Superior temporal gyrus (tissue), 1 donor: Measurements from ENCODE around the gene CROCC.
"Not testable (repeated sequence)": the region's sequence is repeated elsewhere in the genome, so short reads cannot be mapped to it uniquely, and the experiment has no call there.

Experiments
- DNase-seq: peaks from one replicate; pipeline ENCODE4 v3.0.0-alpha.2; 2016; ENCODE audit errors: extremely low spot score

The CROCC gene

DNA sequence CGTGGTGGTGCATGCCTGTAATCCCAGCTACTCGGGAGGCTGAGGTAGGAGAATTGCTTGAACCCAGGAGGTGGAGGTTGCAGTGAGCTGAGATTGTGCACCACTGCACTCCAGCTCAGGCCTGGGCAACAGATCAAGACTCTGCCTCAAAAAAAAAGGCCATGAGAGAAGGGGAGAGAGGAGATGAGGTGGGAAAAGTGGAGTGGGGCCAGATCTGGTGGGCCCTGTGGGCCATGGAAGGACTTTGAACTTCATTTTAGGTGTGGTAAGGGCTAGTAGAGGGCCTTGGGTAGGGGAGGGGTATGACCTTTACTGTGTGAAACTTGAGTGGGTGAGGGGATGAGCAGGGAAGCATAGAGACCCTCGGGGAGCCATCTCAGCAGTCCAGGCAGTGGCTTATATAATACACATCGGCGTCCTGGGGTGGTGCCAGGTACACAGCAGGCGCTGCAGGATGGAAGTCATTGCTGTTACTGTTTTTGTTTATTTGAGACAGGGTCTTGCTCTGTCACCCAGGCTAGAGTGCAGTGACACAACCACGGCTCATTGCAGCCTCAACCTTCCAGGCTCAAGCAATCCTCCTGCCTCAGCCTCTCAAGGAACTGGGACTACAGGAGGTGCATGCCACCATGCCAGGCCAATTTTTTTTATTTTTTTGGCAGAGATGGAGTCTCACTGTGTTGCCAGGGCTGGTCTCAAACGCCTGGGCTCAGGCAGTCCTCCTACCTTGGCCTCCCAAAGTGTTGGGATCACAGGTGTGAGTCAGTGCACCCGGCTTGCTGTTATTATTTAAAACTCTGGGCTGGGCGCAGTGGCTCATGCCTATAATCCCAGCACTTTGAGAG lies 5.5 kb upstream of the CROCC start:
- DNase-seq, result not testable (repeated sequence)

DNA sequence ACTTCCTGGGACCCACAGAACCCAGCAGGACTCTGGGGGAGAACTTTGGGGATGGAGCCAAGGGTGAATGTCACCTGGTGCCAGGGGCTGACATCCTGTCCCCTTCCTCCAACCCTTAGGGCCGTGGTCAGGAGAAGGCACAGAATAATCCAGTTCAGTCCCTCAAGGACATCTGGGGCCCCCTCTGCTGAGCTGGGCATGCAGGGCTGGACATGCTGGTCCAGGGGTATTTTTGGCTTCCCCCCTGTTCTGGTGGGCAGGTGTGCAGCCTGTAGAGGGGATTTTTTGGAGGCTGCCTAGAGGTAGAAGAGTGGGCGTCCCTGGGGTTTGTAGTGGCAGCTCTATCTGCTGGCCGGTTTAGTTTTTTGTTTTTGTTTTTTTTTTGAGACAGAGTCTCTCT lies 3.4 kb upstream of the CROCC start:
- no peak for DNase-seq

DNA sequence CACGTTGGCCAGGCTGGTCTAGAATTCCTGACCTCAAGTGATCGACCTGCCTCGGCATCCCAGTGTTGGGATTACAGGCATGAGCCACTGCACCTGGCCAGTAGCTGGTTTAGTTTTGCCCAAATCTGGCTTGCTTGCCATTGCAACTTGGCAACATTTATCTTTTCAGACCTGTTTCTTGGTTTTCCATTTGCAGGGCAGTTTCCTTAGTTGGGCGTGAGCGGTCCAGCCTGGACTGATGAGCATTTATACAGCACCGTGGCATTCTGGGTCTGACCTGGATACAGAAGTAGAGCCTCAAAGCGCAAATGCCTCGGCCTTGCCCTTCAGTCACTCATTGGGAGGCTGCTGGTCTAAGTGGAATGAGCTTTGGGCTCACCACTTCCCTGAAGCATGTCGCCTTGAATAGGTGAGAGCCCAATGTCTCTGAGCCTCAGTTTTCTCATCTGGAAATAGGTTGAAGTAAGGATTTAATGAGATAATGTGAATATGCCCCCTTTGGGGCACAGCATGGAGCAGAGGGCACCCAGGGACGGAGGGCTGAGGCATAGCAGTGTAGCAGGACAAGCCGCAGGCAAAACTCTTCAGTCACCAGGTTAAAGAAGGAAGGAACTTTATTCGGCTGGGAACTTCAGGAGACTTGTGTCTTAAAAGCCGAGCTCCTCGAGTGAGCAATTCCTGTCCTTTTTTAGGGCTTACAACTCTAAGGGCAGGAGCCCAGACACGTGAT lies 2.6 kb upstream of the CROCC start:
- DNase-seq, result not testable (repeated sequence)

DNA sequence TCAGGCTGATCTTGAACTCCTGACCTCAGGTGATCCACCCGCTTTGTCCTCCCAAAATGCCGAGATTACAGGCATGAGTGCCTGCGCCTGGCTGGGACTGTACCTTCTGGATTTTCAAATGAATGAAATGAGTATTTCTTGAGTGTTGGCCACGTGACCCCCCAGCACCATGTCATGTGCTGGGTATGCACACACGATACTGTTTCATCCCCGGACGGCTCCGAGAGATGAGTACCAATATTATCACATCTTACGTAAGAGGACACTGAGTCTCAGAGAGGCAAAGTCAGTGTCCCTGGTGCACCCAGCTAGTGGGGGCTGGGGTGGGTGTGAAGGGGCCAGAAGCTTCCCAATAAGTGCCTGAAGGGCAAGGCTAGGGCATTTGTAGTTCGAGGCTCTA lies 780 bp upstream of the CROCC start:
- no peak for DNase-seq

DNA sequence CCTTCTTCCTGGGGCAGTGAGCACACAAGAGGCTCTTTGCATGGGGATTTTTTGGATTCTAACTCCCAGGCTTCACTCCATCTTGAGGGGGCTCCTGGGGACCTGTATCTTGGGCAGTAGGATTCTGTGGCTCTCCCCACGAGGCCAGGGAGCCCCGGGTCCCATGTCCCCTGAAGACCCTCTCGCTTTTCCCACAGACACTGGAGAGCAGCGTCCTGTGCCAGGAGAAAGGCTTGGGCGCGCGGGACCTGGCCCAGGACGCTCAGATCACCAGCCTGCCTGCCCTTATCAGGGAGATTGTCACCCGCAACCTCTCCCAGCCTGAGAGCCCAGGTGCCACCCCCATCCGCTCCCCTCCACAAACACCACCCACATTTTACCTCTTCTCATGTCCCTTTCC lies 735 bp downstream of the CROCC start:
- DNase-seq, result no peak

DNA sequence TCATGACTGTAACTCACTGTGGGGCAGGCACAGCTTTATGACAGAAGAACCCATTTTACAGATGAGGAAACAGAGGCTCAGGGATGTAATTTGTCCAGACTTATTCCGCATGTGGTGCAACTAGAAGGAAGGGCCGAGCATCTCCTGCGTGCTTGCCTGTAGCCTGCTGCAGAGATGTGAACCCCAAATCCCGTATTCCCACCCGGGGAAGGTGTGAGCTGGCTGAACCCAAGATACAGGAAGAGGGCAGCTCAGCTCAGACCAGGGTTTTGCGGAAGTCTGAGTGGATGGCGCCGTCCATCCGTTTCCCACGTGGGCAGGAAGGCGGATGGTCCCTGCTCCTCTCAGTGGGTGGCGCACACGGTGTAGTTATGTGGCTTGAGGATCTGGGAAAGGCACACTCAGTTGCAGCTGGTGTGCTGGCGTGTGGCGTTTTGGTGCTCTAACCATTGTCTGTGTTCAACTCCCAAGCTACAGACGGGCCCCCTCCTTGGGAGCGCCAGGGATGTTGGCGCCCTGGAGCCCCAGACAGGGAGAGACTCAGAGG lies 1.2 kb downstream of the CROCC start:
- DNase-seq, result no peak

DNA sequence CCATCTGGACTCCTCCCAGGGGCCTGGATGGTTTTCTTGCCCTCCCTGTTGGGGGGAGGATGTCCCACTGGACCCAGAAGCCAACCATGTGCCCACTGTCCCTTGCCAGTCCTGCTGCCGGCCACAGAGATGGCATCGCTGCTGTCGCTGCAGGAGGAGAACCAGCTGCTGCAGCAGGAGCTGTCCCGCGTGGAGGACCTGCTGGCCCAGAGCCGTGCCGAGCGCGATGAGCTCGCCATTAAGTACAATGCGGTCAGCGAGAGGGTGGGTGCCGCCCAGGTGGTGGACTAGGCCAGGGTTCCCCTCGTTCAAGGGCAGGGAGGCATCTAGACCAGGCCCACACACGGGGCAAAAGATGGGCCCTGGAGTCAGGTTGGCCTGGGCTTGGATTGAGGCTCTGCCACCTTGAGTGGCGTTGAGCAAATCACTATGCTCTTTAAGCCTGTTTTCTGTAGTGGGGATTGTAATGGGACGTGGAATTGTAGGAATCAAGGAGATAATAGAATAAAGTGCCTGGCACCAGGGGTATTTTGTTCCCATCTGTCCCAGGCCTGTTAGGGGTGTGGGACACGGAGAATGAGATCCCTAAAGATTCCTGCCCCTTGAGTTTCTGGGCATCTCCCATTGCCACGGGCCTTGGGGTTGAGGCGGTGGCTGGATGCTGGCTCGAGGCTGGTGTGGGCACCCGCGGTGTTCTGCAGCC lies 2.6 kb downstream of the CROCC start:
- no peak for DNase-seq

DNA sequence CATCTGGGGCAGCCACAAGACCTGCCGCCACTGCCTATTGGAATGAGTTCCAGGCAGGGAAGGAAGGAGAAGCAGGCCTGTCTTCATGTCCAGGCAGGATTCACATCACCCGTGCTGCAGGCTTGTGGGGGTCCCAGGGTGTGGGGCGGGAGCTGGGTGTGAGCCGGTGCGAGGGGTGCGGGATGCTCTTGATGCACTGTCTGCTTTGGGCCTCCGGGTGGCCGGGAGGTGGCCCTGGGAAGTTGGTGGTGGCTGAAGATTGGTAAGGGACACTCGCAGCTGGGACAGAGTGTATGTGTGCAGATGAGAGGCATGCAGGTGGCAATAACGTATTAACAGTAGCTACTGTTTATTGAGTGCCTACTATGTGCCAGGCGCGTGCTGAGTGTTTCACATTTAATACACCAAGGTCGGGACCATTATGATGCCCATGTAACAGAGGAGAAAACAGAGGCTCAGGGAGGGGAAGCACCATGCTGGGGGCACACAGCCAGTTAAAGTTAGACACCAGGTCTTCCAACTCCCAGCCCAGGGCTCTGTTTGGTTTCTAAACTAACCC lies 3.3 kb downstream of the CROCC start:
- no peak for DNase-seq

DNA sequence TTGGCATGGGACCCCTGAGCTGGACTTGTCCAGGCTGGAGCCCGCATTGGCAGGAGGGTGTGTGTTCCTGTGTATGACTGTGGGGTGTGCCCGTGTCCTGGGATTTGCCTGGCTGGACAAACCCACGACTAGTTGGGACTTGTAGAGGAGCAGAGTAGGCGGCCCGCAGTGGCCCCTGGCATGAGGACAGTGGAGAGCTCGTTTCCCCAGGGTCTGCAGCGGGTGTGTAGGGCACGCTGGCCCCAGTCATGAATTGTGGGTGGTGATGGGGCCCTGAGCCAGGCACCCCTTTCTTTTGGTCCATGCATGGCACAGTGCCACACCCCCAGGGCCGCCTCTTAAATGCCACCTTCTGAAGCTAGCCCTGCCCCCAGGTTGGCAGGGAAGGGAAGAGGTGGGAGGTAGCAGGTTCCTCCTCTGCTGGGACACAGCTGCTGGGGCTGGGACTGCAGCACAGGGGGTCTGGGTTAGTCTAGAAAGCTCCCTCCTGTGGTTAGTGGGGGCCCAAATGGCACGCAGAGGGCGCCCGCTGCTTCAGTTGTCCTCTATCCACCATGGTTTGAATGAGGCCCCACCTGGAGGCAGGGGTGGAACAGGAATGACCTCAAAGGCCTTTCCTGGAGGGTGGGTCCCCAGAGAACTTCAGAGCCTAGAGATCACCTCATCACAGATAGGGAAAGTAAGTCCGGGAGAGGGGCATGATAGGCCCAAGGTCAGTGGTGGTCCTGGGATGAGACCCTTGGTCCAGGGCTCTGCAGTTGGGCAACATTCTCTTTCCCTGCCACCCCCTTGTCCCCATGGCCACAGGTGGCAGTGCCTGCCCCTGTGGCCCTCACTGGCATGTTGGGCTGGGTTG lies 4.1 kb downstream of the CROCC start:
- DNase-seq, result no peak

DNA sequence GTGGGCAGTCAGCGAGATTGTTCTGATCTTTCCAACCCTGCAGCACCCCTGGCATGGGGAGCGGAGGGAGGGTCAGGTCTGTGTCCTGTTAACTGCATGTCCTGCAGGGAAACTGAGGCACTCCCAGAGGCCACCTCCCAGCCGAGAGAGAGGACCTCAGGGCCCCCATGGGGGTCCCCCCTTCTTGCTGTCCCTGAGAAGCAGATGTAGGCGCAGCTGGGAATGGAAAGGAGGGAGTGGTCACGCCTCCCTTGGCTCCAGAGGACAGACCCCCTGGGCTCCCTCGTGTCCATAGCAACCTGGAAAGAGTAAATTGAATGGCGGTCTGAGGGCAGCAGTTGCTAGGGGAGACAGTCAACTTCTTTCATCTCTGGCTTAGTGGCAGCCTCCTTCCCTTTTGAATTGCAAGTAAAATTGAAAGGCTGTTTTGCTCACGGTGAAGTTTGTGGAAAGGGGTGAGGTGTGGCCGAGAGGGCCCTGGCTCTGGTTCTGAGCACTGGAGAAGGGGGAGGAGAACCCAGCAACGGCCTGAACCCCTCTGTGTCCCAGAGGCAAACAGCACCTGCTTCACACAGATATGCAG lies 4.9 kb downstream of the CROCC start:
- DNase-seq, result peak; percentile 31

DNA sequence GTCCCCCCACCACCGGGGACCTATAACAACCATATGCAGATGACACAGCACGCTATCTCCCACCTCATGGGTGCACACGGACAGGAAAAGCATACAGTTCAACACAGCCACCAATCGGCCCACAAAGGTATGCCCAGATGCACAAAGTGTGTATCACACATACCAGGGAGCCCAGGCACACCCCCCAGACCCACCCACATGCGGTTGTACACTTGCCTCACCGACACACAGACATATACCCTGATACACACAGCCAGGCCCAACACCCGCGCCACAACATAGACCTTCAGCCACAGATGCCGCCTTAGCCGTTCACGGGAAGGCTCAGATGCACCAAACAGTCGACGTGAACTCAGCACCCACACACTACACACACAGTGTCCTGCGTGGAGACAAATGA lies 5.5 kb downstream of the CROCC start:
- no peak for DNase-seq

DNA sequence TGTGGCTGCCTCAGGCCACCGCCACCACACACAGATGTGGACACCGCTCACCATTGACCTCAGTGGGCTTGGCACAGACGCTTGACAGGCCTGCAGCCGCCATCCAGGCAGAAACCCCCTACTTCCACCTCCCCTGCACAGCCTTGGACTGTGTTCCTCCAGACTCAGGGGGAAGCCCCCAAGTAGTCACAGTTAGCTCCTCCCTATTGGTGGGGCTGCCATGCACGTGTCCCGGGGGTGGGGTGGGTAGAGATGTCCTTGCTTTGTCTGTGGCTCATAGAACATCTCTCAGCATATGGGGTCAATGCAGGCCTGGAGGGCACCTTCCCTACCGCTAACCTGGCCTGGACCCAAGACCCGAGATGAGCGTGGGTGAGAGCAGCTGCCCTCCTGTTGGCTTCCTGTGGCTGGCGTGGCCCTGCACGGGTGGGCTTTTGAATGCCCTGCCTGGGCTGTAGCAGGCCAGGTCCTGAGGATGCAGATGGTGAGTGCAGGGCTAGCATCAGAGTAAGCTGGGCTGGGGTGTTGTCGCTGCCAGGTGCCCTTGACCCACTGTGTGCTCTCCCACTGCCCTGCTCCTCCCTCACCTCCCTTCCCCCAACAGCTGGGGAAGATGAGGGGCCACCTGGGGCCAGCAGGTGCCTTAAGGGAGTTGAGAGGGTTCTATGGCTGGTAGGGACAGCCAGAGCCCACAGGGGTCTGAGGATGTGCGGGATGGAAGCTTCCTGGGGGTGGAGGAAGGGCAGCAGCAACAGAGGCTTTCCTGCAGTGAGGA lies 6.2 kb downstream of the CROCC start:
- no peak for DNase-seq

DNA sequence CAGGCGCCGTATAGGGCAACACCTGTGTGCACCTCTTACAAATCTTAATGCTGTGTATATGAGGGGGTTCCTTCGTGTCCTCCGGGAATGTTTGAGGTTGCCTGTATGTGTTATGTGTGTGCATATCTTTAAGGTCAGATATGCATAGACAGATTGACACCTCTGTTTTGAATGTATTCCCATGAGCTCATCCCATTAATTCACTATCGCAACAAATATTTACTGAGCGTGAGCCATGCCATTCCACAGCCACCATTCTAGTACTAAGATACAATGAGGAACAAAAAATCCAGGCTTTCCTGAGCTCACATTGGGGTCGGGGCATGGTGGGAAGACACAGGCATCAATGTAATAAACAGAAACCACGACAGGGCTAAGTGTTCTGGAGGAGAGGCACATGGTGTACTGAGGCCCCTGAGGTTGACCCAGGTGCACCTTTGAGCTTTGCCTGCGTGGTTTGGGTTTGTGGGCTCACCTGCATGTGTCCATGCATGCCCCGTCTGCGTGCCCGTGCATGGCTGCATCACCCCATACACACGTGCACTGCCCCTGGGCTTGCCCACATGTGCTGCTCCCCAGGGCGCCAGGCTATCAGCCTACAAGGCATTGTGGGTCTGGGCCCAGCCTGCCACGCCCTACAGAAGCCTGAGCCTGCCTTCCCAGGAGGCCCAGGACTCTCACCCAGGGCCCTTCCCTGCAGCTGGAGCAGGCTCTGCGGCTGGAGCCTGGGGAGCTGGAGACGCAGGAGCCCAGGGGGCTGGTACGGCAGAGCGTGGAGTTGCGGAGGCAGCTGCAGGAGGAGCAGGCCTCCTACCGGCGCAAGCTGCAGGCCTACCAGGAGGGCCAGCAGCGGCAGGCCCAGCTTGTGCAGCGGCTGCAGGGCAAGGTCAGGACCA lies 7.7 kb downstream of the CROCC start:
- not testable (repeated sequence) for DNase-seq

DNA sequence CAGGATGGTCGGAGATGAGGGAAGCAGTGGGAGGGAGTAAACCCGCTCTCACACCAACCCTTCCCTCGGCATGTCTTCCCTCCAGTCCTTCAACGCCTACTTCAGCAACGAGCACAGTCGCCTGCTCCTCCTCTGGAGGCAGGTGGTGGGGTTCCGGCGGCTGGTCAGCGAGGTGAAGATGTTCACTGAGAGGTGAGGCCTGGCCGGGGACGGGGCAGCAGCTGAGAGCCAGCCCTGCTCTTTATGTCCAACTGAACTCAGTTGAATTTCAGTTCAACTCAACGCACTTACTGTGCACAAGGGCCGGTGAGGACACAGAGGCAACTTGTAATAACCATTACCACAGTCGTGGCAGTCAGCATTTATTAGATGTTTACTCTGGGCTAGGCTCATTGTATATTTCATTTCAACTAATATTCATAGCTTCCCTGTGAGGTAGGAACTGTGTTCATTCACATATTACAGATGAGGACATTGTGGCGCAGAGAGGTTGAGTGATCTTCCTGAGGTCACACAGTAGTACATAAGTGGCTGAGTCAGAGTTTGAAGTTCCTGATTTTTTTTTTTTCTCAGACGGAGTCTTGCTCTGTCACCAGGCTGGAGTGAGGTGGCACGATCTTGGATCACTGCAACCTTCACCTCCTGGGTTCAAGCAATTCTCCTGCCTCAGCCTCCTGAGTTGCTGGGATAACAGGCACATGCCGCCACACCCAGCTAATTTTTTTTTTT lies 9.6 kb downstream of the CROCC start:
- DNase-seq, result not testable (repeated sequence)

DNA sequence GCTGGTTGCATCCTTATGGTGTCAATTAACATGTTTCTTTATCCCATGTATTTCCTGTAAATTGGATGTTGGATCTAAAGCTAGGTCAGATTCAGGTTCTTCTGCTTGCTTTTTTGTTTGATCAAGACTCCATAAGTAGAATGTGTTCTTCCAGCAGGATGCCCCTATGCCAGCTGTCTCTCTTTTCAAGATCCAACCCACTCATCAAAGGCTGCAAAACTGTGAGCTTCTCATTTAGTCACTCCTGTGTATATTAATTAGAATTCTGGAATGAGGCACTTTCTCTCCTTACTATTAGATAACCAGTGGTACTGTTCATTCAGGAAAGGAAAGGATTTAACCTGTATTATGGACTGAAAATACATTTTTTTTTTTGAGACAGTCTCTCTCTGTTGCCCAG lies 12.2 kb downstream of the CROCC start:
- peak; percentile 25 for DNase-seq

DNA sequence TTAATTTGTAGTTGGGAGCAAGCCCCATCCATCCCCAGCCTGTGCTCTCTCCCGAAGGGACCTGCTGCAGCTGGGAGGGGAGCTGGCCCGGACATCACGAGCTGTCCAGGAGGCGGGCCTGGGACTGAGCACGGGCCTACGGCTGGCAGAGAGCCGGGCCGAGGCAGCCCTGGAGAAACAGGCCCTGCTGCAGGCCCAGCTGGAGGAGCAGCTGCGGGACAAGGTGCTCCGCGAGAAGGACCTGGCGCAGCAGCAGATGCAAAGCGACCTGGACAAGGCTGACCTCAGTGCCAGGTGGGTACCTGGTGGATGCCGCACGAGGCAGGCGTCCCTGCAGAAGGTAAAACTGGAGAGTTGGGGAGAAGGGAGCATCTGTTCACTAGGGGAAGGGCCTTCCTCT lies 14.8 kb downstream of the CROCC start:
- not testable (repeated sequence) for DNase-seq

DNA sequence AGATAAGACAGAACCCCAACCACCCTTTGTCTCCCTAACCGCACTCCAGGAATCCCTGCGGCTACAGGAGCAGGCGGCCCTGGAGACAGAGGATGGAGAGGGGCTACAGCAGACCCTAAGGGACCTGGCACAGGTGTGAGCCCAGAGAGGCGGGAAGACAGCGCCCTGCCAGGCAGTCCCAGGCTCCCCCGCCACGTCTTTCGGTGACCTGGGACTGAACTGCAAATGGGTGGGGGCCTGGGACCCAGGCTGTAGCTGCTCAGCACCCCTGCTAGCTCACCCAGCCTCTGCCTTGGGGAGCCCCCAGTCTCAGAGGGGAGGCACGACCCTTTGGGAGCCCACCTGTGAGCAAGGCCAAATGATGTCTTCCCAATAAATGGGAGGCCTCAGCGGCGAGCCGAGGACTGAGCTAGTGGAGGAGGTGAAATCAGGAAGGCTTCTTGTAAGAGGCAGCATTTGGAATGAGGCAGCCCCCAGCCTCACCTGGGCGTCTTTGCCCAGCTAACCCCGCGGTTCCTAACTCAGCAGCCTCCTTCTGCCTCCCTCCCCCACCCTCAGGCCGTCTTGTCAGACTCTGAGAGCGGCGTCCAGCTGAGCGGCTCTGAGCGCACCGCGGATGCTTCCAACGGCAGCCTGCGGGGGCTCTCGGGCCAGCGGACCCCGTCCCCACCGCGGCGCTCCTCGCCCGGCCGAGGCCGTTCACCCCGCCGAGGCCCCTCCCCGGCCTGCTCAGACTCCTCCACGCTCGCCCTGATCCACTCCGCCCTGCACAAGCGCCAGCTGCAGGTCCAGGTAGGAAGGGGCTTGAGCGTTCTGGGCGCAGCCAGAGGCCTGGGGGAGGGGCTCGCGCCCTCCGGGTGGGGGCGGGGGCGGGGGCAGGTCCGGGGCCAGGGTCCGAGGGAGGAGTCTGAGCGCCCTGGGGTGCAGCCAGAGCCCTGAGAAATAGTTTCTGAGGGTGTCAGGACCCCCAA lies 16.9 kb downstream of the CROCC start:
- DNase-seq, result no peak
